ENCODE results near the gene SLC25A30.

DNA sequence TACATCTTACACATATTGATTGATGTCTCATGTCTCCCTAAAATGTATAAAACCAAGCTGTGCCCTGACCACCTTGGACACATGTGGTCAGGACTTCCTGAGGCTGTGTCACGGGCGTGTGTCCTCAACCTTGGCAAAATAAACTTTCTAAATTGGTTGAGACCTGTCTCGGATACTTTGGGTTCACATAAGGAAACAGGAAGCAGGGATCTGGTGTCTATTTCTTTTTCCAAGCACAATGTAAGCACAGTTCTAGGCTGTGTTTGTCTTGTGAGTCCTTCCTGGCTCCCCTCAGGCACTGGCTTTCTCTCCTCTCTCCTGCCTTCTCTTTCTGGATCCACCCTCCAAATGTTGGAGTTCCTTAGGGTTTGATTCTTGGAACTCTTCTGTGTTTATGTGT lies 49.6 kb downstream of the SLC25A30 start:
- TF ChIP-seq CTCF (IDR thresholded peaks at IDR 0.05) (no peak), ZFX (IDR thresholded peaks at IDR 0.05; ENCODE audit: borderline replicate concordance) (no peak)

All from 22Rv1 (cell line).